Panc1 (cell line): ENCODE measurements around the gene EHBP1. TPM values are rescaled to one million over a fixed set of nuclear protein-coding genes. Genes with fewer than 3 reads are reported as not detected.

Source experiments
- ATAC-seq: fragments of 200-7000 bp; cut with Tn5 transposase; 2 replicates; pipeline ENCODE4 v1.9.1; 2020; ENCODE audit warnings: mild to moderate bottlenecking, moderate library complexity
- BruUV-seq: library from RNA; stranded (reverse); fragments of 400-500 nt; replicated peaks from 2 replicates; lab custom pipeline; 2021; lab: Mats Ljungman, UMichigan
- CTCF ChIA-PET: fragments of 300-600 bp; sonication (Branson Sonifier 250); formaldehyde crosslinking; loops from one replicate; lab custom pipeline; 2022; ENCODE audit warnings: antibody characterized with exemption; lab: Charles Lee
- POLR2A ChIA-PET: fragments of 300-600 bp; sonication (Branson Sonifier 250); formaldehyde crosslinking; loops from one replicate; lab custom pipeline; 2022; ENCODE audit warnings: antibody characterized with exemption; lab: Charles Lee
- DNase-seq: peaks from one replicate; pipeline ENCODE4 v3.0.0-alpha.2; 2010; ENCODE audit warnings: low read depth, low spot score
- H3K27ac ChIP-seq: 2 replicates; pipeline ENCODE4 v1.5.1; 2011; ENCODE audit warnings: mild to moderate bottlenecking, low read length, inconsistent platforms
- H3K27me3 ChIP-seq: fragments of 200-500 bp; sonication (Bioruptor generic); 2 replicates; pipeline ENCODE4 v1.6.0; 2014; ENCODE audit warnings: low read length, inconsistent platforms; ENCODE audit not compliant: control insufficient read depth, insufficient read depth
- H3K36me3 ChIP-seq: fragments of 200-500 bp; sonication (Bioruptor generic); 2 replicates; pipeline ENCODE4 v1.5.1; 2014; ENCODE audit warnings: inconsistent platforms, mild to moderate bottlenecking, low read length, moderate library complexity; ENCODE audit not compliant: control insufficient read depth, insufficient read depth
- H3K4me1 ChIP-seq: 2 replicates; pipeline ENCODE4 v1.5.1; 2011; ENCODE audit warnings: inconsistent platforms, mild to moderate bottlenecking, low read length, moderate library complexity; ENCODE audit not compliant: control insufficient read depth, insufficient read depth
- H3K4me3 ChIP-seq, 2 experiments: 2 replicates each; pipeline ENCODE4 v1.5.1; 2011 to 2012; ENCODE audit warnings: low read depth in 2 of 2, low read length in 2 of 2, mild to moderate bottlenecking in 2 of 2, inconsistent platforms in 1 of 2, moderate library complexity in 1 of 2
- H3K9me3 ChIP-seq: fragments of 200-500 bp; sonication (Bioruptor generic); 2 replicates; pipeline ENCODE4 v1.5.1; 2014; ENCODE audit warnings: low read depth, mild to moderate bottlenecking, inconsistent platforms, low read length, moderate library complexity; ENCODE audit not compliant: control insufficient read depth, insufficient read depth
- CTCF ChIP-seq: fragments of 450-650 bp; IDR thresholded peaks from 2 replicates; pipeline ENCODE4 v1.5.1; 2017; ENCODE audit warnings: mild to moderate bottlenecking
- POLR2AphosphoS5 ChIP-seq: IDR thresholded peaks from 2 replicates; pipeline ENCODE4 v1.6.1; 2012; ENCODE audit warnings: mild to moderate bottlenecking, low read depth, low read length, moderate library complexity
- REST ChIP-seq, 2 experiments: IDR thresholded peaks; 2 replicates each; pipeline ENCODE4 v1.6.1; 2011 to 2012; ENCODE audit warnings: low read depth in 2 of 2, control low read depth in 1 of 2, low read length in 1 of 2, mild to moderate bottlenecking in 1 of 2, moderate library complexity in 1 of 2; ENCODE audit not compliant: insufficient read depth in 1 of 2
- SIN3A ChIP-seq: IDR thresholded peaks from 2 replicates; pipeline ENCODE4 v1.6.1; 2012; ENCODE audit warnings: low read depth, mild to moderate bottlenecking, low read length, moderate library complexity, borderline replicate concordance; ENCODE audit not compliant: insufficient read depth
- TCF7L2 ChIP-seq: IDR thresholded peaks from 2 replicates; pipeline ENCODE4 v1.6.1; 2011; ENCODE audit warnings: mild to moderate bottlenecking, low read depth, low read length, inconsistent platforms
- in situ Hi-C: cut with HindIII; loops from 2 replicates; pipeline ENCODE4 v1.10.0; 2016; ENCODE audit warnings: low sequenced_read_pairs, low pct_unique_long_range_greater_than_20kb
- intact Hi-C: fragments of 100-400 bp; cut with micrococcal nuclease; formaldehyde crosslinking; loops from one replicate; pipeline ENCODE4 v1.10.0; 2022; ENCODE audit not compliant: unreplicated experiment
- total RNA-seq: library from RNA; stranded (reverse); gene quantifications from one replicate; pipeline ENCODE4 v1.2.1, GENCODE V29; 2021; ENCODE audit not compliant: unreplicated experiment

EHBP1 gene
- total RNA-seq, 1 experiment from 2014 or later, result 46.1 TPM

- peaks cover 5% of the 10 kb centered on the region for H3K36me3 ChIP-seq
- TF ChIP-seq TCF7L2 (no peak), REST (IDR thresholded peaks at IDR 0.05; ENCODE audit: insufficient read depth in 1 of 2, low read depth in 2 of 2, low read length in 1 of 2) (no peak), SIN3A (no peak), POLR2AphosphoS5 (no peak), CTCF (no peak)
- H3K4me3 ChIP-seq, result peak overlapping the region; percentile 71 to 82
- no peak for ATAC-seq
- H3K27ac ChIP-seq, result peak overlapping the region; percentile 87
- POLR2A ChIA-PET, result interaction anchor here (0.6 kb wide), 1 partner anchor 100 kb away, joined by 4 read pairs; no protein-coding TSS in a partner anchor
- CTCF ChIA-PET, result no interaction called here
- DNase-seq, result no peak
- no TSS peak for BruUV-seq
- intact Hi-C loops, result loop anchor here (5.0 kb wide), 1 partner anchor 250 kb away; no protein-coding TSS in a partner anchor
- H3K27me3 ChIP-seq, result no peaks in the 10 kb centered on the region
- in situ Hi-C loops, result no loop called here
- H3K9me3 ChIP-seq, result peaks cover 22% of the 10 kb centered on the region; the same call in 1 of the 2 replicates
- H3K4me1 ChIP-seq, result peaks cover 19% of the 10 kb centered on the region
Measured at GRCh38 chr2:62706721-62707521, 1.4 kb downstream of the EHBP1 start.

GRCh38 chr2:62708751-62709150 is 3.2 kb downstream of the EHBP1 start:
- ATAC-seq, result no peak
- peaks cover 22% of the 10 kb centered on the region; the same call in 1 of the 2 replicates for H3K9me3 ChIP-seq
- no peak for TF ChIP-seq SIN3A
- TF ChIP-seq POLR2AphosphoS5, result no peak
- no peak for TF ChIP-seq CTCF
- TF ChIP-seq REST (IDR thresholded peaks at IDR 0.05; ENCODE audit: insufficient read depth in 1 of 2, low read depth in 2 of 2, low read length in 1 of 2), result no peak
- no peak for TF ChIP-seq TCF7L2
- ChIA-PET CTCF (interaction anchor here (0.6 kb wide), 1 partner anchor 51 kb away, joined by 3 read pairs; no protein-coding TSS in a partner anchor), POLR2A (no interaction called here)
- intact Hi-C loops, result loop anchor here (5.0 kb wide), 1 partner anchor 251 kb away; no protein-coding TSS in a partner anchor
- in situ Hi-C loops, result no loop called here
- peaks cover 19% of the 10 kb centered on the region for H3K4me1 ChIP-seq
- peaks cover 5% of the 10 kb centered on the region for H3K36me3 ChIP-seq
- H3K4me3 ChIP-seq, result peak overlapping the region; percentile 10 to 82; a peak in 2 of 4 replicates
- H3K27ac ChIP-seq, result no peak overlapping the region
- no peaks in the 10 kb centered on the region for H3K27me3 ChIP-seq
- DNase-seq, result no peak
- BruUV-seq, result TSS peak; percentile 50
